Measurements from ENCODE around the gene CASKIN1.
"Not testable (repeated sequence)": the region's sequence is repeated elsewhere in the genome, so short reads cannot be mapped to it uniquely, and the experiment has no call there.

The CASKIN1 gene

DNA sequence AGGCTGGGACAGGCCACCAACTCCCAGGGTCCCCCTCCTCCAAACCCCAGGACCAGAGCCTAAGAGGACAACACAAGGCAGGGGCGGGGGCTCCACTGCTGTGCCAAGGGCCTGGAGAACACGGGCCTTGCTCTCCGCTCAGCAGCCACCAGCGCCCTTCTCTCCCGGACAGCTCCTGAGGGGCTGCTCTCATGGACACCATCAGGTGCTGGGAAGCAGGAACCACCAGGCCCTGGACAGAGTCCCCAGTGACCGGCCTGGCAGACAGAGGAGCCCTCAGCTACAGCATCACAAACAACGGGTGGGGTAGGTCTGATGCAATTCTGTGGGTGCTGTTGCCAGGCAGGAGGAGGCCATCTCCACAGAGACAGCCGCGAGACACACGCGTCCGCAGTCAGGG, 62.6 kb downstream of the CASKIN1 start:
- DNase-seq (ENCODE audit: low read depth in 2 of 2), result not testable (repeated sequence)

DNA sequence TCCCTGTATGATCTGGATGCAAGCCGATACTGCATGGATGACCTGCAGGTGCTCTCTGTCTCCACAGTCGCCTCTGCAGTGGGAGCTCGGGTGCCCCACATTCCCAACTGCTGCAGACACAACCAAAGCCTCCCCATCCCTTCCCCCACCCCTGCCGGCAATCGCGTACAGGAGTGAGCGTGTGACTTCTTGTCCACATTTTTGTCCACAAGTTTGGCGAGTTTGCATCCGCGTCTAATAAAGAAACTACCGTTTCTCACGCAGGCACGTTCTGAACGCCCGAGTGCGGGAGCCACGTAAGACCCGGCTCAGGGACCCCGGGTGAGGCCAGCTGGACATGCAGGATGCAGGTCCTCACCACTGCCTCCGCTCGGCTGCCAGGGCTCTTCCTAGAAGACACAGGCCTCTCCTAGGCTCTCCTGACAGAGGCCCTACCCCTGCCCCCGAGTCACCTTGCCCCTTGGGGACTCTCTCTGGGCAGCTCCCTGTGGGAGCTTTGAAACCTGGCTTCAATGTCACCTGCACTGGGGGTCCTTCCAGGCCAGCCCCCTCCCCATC, 66.4 kb downstream of the CASKIN1 start:
- not testable (repeated sequence) for DNase-seq (ENCODE audit: low read depth in 2 of 2)

DNA sequence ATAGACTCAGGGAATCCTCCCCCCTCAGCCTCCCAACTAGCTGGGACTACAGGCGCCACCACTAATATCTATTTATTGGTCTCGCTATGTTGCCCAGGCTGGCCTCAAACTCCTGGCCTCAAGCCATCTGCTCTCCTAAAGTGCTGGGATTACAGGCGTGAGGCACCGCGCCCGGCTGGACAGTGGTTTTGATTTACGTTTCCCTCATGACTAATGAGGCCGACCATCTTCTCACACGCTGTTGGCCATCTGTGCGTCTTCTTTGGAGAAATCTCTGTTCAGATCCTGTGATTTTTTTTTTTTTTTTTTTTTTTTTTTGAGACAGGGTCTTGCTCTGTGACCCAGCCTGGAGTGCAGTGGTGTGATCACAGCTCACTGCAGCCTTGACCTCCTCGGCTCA, 67.2 kb downstream of the CASKIN1 start:
- not testable (repeated sequence) for DNase-seq (ENCODE audit: low read depth in 2 of 2)

DNA sequence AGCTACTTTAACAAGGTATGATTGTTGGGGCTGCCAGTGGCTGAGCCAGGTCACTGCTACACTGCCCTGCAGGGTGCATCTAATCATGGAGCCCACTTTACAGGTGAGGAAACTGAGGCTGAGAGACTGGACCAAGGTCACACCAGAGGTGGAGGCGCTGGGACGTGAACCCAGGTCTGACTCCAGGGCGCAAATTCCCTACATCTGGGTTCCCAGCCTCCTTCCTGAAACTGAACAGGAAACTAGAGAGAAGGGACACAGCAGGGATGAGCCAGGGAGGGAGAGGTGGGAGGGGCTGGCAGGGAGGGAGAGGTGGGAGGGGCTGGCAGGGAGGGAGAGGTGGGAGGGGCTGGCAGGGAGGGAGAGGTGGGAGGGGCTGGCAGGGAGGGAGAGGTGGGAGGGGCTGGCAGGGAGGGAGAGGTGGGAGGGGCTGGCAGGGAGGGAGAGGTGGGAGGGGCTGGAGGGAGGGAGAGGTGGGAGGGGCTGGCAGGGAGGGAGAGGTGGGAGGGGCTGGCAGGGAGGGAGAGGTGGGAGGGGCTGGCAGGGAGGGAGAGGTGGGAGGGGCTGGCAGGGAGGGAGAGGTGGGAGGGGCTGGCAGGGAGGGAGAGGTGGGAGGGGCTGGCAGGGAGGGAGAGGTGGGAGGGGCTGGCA, 68.7 kb downstream of the CASKIN1 start:
- peak in 1 of 2 donors; percentile 19 for DNase-seq (ENCODE audit: low read depth in 2 of 2)

Data from stimulated activated CD8-positive, alpha-beta memory T cell treated with anti-CD3 and anti-CD28 coated beads, Interleukin-2, amount 100 ng/mL, for 1 hour (primary cell).